GM23338 (cell line): Measurements from ENCODE around the gene CYSTM1. TPM values are rescaled to one million over a fixed set of nuclear protein-coding genes. Genes with fewer than 3 reads are reported as not detected.

ENCODE experiments used
- ATAC-seq: fragments of 200-7000 bp; cut with Tn5 transposase; 3 replicates; pipeline ENCODE4 v1.9.1; 2020
- DNase-seq: peaks from one replicate; pipeline ENCODE4 v3.0.0-alpha.2; 2015; ENCODE audit warnings: low spot score
- H2AFZ ChIP-seq: fragments of 200-600 bp; sonication (generic); 2 replicates; pipeline ENCODE4 v1.8.0; 2016; ENCODE audit warnings: antibody characterized with exemption, mild to moderate bottlenecking, moderate library complexity
- H3F3A ChIP-seq: fragments of 200-600 bp; sonication (generic); replicated peaks from 2 replicates; pipeline ENCODE4 v1.8.0; 2017; ENCODE audit warnings: antibody characterized with exemption, mixed run types, low read depth
- H3K27ac ChIP-seq: fragments of 200-600 bp; sonication (generic); 2 replicates; pipeline ENCODE4 v1.6.1; 2016; ENCODE audit warnings: low read depth
- H3K27me3 ChIP-seq: fragments of 200-600 bp; sonication (generic); 2 replicates; pipeline ENCODE4 v1.8.0; 2016; ENCODE audit warnings: mild to moderate bottlenecking, mixed run types, moderate library complexity; ENCODE audit not compliant: insufficient read depth
- H3K36me3 ChIP-seq: fragments of 200-600 bp; sonication (generic); 2 replicates; pipeline ENCODE4 v1.8.0; 2016; ENCODE audit warnings: mild to moderate bottlenecking; ENCODE audit not compliant: insufficient read depth
- H3K4me1 ChIP-seq: fragments of 200-600 bp; sonication (generic); 2 replicates; pipeline ENCODE4 v1.8.0; 2016; ENCODE audit warnings: mild to moderate bottlenecking, moderate library complexity; ENCODE audit not compliant: insufficient read depth
- H3K4me2 ChIP-seq: fragments of 200-600 bp; sonication (generic); 2 replicates; pipeline ENCODE4 v1.7.1; 2017; ENCODE audit warnings: mixed run types
- H3K4me3 ChIP-seq: fragments of 200-600 bp; sonication (generic); 2 replicates; pipeline ENCODE4 v1.6.1; 2016; ENCODE audit warnings: mixed run types
- H3K79me2 ChIP-seq: fragments of 200-600 bp; sonication (generic); replicated peaks from 2 replicates; pipeline ENCODE4 v1.8.0; 2017; ENCODE audit warnings: mild to moderate bottlenecking; ENCODE audit not compliant: insufficient read depth
- H3K9me2 ChIP-seq: fragments of 200-600 bp; sonication (generic); 2 replicates; pipeline ENCODE4 v1.8.0; 2017; ENCODE audit not compliant: insufficient read depth
- H4K20me1 ChIP-seq: fragments of 200-600 bp; sonication (generic); replicated peaks from 2 replicates; pipeline ENCODE4 v1.8.0; 2017; ENCODE audit warnings: mild to moderate bottlenecking; ENCODE audit not compliant: insufficient read depth
- H3K27ac Mint-ChIP-seq: 2 replicates; pipeline ENCODE4 v1.8.0; 2020; ENCODE audit warnings: inconsistent platforms, mild to moderate bottlenecking, moderate library complexity, mixed read lengths
- H3K27me3 Mint-ChIP-seq: 3 replicates; pipeline ENCODE4 v1.8.0; 2022; ENCODE audit warnings: low read depth, mild to moderate bottlenecking, moderate library complexity, mixed read lengths, inconsistent platforms; ENCODE audit not compliant: insufficient read depth, poor library complexity
- H3K36me3 Mint-ChIP-seq: 3 replicates; pipeline ENCODE4 v1.8.0; 2021; ENCODE audit warnings: low read depth, mild to moderate bottlenecking, inconsistent platforms, moderate library complexity, mixed read lengths
- H3K4me1 Mint-ChIP-seq: 3 replicates; pipeline ENCODE4 v1.8.0; 2020; ENCODE audit warnings: mild to moderate bottlenecking, inconsistent platforms, mixed read lengths
- H3K4me3 Mint-ChIP-seq: 3 replicates; pipeline ENCODE4 v1.8.0; 2021; ENCODE audit warnings: moderate library complexity, mild to moderate bottlenecking, inconsistent platforms, mixed read lengths
- H3K9me3 Mint-ChIP-seq: 3 replicates; pipeline ENCODE4 v1.8.0; 2020; ENCODE audit warnings: moderate library complexity, mild to moderate bottlenecking, inconsistent platforms, mixed read lengths
- CREB1 ChIP-seq: fragments of 250-450 bp; sonication (Bioruptor Pico); IDR thresholded peaks from 2 replicates; pipeline ENCODE4 v1.5.0; 2020; ENCODE audit warnings: low read depth, mild to moderate bottlenecking, moderate library complexity
- EZH2 ChIP-seq: fragments of 200-600 bp; sonication (generic); IDR thresholded peaks from one replicate; pipeline ENCODE4 v1.8.0; 2017; ENCODE audit warnings: antibody characterized with exemption, mild to moderate bottlenecking, low read depth; ENCODE audit not compliant: unreplicated experiment
- NANOG ChIP-seq: IDR thresholded peaks from 2 replicates; pipeline ENCODE4 v1.6.1; 2016; ENCODE audit warnings: antibody characterized with exemption, borderline replicate concordance
- POLR2AphosphoS5 ChIP-seq: IDR thresholded peaks from 2 replicates; pipeline ENCODE4 v1.6.1; 2016; ENCODE audit warnings: antibody characterized with exemption, low read depth
- polyA plus RNA-seq: library from polyadenylated mRNA; unstranded; fragments of >200 nt; fragmentation: Nextera tagmentation; extraction: Ambion mirVana; gene quantifications from 2 replicates; pipeline ENCODE4 v1.2.1, GENCODE V29; 2016
- total RNA-seq: library from RNA; depleted of rRNA; stranded (reverse); fragments of >200 nt; shearing (Covaris generic); gene quantifications from 2 replicates; pipeline ENCODE4 v1.2.3, GENCODE V29; 2014
- TF ChIP-seq, protein P1 (sequence below), 2 experiments: fragments of 200-600 bp in 1 of 2; sonication (generic) in 1 of 2; conservative IDR thresholded peaks; 2 replicates each; pipeline versions ENCODE4 v1.5.1 to v1.6.1; 2016 to 2017; ENCODE audit warnings: antibody characterized with exemption in 2 of 2, low read depth in 2 of 2, mild to moderate bottlenecking in 2 of 2, moderate library complexity in 1 of 2
- TF ChIP-seq, protein P2 (sequence below): IDR thresholded peaks from one replicate; pipeline ENCODE4 v1.6.1; 2018; ENCODE audit warnings: antibody characterized with exemption; ENCODE audit not compliant: unreplicated experiment
- TF ChIP-seq, protein P3 (sequence below): IDR thresholded peaks from 2 replicates; pipeline ENCODE4 v1.6.1; 2016; ENCODE audit warnings: antibody characterized with exemption
- TF ChIP-seq, protein P4 (sequence below): fragments of 250-450 bp; sonication (Bioruptor Pico); IDR thresholded peaks from 2 replicates; pipeline ENCODE4 v1.5.0; 2020; ENCODE audit warnings: mild to moderate bottlenecking, moderate library complexity

Gene CYSTM1
- total and polyA plus RNA-seq, 2 experiments from 2014 or later = 14.4 to 46.0 TPM

DNA sequence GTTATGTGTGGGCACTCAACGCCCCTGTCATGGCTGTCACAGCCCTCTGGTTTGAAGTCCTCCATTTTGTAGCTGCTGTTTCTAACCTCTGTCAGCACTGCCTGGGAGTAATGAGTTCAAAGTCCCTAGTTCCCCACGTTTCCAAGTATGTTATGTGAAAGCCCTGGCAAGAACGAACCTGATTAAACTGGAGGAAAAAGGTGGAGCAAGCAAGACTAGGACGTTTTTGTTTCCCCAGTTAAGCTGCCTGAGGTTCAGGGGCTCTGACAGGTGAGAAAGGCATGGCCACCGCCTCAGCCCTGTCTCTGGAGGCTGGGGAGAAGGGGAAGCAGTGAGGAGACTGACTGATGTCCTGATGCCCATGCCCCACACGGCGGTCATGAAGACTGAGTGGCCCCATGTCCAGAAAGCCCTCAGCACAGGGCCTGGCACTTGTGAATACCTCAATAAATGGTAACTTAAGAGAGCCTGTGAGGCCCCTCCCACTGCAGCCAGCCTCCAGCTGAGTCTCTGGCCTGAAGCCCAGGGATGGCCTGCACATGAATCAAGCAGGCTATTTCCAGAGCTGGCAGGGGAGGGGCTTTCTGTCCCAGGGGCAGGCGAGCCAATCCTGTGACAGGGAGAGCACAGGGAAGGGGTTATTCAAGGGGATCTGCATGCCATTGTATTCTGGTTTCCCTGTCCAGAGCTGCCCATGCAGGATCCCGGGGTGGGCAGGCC is 66.2 kb downstream of the CYSTM1 start:
- no peaks in the 10 kb centered on the region for H3K27me3 ChIP-seq
- H3K9me3 Mint-ChIP-seq = no peaks in the 10 kb centered on the region; the same call in 2 of the 3 replicates
- peaks cover 33% of the 10 kb centered on the region for H3K4me1 Mint-ChIP-seq
- H3K4me3 ChIP-seq = no peak overlapping the region
- no peak overlapping the region for H3K4me3 Mint-ChIP-seq
- H4K20me1 ChIP-seq = peaks cover 7% of the 10 kb centered on the region; the same call in 1 of the 2 replicates
- TF ChIP-seq CREB1 (CRISPR knock-in tag) (no peak), EZH2 (no peak), NANOG (no peak), POLR2AphosphoS5 (no peak)
- TF ChIP-seq, protein P1, sequence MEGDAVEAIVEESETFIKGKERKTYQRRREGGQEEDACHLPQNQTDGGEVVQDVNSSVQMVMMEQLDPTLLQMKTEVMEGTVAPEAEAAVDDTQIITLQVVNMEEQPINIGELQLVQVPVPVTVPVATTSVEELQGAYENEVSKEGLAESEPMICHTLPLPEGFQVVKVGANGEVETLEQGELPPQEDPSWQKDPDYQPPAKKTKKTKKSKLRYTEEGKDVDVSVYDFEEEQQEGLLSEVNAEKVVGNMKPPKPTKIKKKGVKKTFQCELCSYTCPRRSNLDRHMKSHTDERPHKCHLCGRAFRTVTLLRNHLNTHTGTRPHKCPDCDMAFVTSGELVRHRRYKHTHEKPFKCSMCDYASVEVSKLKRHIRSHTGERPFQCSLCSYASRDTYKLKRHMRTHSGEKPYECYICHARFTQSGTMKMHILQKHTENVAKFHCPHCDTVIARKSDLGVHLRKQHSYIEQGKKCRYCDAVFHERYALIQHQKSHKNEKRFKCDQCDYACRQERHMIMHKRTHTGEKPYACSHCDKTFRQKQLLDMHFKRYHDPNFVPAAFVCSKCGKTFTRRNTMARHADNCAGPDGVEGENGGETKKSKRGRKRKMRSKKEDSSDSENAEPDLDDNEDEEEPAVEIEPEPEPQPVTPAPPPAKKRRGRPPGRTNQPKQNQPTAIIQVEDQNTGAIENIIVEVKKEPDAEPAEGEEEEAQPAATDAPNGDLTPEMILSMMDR (conservative IDR thresholded peaks at IDR 0.05; ENCODE audit: low read depth in 2 of 2) = no peak
- TF ChIP-seq, protein P2, sequence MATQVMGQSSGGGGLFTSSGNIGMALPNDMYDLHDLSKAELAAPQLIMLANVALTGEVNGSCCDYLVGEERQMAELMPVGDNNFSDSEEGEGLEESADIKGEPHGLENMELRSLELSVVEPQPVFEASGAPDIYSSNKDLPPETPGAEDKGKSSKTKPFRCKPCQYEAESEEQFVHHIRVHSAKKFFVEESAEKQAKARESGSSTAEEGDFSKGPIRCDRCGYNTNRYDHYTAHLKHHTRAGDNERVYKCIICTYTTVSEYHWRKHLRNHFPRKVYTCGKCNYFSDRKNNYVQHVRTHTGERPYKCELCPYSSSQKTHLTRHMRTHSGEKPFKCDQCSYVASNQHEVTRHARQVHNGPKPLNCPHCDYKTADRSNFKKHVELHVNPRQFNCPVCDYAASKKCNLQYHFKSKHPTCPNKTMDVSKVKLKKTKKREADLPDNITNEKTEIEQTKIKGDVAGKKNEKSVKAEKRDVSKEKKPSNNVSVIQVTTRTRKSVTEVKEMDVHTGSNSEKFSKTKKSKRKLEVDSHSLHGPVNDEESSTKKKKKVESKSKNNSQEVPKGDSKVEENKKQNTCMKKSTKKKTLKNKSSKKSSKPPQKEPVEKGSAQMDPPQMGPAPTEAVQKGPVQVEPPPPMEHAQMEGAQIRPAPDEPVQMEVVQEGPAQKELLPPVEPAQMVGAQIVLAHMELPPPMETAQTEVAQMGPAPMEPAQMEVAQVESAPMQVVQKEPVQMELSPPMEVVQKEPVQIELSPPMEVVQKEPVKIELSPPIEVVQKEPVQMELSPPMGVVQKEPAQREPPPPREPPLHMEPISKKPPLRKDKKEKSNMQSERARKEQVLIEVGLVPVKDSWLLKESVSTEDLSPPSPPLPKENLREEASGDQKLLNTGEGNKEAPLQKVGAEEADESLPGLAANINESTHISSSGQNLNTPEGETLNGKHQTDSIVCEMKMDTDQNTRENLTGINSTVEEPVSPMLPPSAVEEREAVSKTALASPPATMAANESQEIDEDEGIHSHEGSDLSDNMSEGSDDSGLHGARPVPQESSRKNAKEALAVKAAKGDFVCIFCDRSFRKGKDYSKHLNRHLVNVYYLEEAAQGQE = no peak
- TF ChIP-seq, protein P3, sequence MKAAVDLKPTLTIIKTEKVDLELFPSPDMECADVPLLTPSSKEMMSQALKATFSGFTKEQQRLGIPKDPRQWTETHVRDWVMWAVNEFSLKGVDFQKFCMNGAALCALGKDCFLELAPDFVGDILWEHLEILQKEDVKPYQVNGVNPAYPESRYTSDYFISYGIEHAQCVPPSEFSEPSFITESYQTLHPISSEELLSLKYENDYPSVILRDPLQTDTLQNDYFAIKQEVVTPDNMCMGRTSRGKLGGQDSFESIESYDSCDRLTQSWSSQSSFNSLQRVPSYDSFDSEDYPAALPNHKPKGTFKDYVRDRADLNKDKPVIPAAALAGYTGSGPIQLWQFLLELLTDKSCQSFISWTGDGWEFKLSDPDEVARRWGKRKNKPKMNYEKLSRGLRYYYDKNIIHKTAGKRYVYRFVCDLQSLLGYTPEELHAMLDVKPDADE = no peak
- TF ChIP-seq, protein P4, sequence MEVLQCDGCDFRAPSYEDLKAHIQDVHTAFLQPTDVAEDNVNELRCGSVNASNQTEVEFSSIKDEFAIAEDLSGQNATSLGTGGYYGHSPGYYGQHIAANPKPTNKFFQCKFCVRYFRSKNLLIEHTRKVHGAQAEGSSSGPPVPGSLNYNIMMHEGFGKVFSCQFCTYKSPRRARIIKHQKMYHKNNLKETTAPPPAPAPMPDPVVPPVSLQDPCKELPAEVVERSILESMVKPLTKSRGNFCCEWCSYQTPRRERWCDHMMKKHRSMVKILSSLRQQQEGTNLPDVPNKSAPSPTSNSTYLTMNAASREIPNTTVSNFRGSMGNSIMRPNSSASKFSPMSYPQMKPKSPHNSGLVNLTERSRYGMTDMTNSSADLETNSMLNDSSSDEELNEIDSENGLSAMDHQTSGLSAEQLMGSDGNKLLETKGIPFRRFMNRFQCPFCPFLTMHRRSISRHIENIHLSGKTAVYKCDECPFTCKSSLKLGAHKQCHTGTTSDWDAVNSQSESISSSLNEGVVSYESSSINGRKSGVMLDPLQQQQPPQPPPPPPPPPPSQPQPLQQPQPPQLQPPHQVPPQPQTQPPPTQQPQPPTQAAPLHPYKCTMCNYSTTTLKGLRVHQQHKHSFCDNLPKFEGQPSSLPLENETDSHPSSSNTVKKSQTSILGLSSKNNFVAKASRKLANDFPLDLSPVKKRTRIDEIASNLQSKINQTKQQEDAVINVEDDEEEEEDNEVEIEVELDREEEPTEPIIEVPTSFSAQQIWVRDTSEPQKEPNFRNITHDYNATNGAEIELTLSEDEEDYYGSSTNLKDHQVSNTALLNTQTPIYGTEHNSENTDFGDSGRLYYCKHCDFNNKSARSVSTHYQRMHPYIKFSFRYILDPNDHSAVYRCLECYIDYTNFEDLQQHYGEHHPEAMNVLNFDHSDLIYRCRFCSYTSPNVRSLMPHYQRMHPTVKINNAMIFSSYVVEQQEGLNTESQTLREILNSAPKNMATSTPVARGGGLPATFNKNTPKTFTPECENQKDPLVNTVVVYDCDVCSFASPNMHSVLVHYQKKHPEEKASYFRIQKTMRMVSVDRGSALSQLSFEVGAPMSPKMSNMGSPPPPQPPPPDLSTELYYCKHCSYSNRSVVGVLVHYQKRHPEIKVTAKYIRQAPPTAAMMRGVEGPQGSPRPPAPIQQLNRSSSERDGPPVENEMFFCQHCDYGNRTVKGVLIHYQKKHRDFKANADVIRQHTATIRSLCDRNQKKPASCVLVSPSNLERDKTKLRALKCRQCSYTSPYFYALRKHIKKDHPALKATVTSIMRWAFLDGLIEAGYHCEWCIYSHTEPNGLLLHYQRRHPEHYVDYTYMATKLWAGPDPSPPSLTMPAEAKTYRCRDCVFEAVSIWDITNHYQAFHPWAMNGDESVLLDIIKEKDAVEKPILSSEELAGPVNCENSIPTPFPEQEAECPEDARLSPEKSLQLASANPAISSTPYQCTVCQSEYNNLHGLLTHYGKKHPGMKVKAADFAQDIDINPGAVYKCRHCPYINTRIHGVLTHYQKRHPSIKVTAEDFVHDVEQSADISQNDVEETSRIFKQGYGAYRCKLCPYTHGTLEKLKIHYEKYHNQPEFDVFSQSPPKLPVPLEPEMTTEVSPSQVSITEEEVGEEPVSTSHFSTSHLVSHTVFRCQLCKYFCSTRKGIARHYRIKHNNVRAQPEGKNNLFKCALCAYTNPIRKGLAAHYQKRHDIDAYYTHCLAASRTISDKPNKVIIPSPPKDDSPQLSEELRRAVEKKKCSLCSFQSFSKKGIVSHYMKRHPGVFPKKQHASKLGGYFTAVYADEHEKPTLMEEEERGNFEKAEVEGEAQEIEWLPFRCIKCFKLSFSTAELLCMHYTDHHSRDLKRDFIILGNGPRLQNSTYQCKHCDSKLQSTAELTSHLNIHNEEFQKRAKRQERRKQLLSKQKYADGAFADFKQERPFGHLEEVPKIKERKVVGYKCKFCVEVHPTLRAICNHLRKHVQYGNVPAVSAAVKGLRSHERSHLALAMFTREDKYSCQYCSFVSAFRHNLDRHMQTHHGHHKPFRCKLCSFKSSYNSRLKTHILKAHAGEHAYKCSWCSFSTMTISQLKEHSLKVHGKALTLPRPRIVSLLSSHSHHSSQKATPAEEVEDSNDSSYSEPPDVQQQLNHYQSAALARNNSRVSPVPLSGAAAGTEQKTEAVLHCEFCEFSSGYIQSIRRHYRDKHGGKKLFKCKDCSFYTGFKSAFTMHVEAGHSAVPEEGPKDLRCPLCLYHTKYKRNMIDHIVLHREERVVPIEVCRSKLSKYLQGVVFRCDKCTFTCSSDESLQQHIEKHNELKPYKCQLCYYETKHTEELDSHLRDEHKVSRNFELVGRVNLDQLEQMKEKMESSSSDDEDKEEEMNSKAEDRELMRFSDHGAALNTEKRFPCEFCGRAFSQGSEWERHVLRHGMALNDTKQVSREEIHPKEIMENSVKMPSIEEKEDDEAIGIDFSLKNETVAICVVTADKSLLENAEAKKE (CRISPR knock-in tag) = no peak
- DNase-seq = peak; percentile 74
- peaks cover 11% of the 10 kb centered on the region; the same call in 1 of the 2 replicates for H3F3A ChIP-seq
- H2AFZ ChIP-seq = no peak overlapping the region
- H3K27ac Mint-ChIP-seq = peak overlapping the region; percentile 80
- ATAC-seq = peak; percentile 74
- no peak overlapping the region for H3K4me2 ChIP-seq
- H3K36me3 ChIP-seq = no peaks in the 10 kb centered on the region
- no peaks in the 10 kb centered on the region for H3K79me2 ChIP-seq
- H3K9me2 ChIP-seq = no peaks in the 10 kb centered on the region
- peaks cover 28% of the 10 kb centered on the region for H3K27me3 Mint-ChIP-seq
- H3K4me1 ChIP-seq = peaks cover 26% of the 10 kb centered on the region
- H3K36me3 Mint-ChIP-seq = peaks cover 14% of the 10 kb centered on the region; the same call in 2 of the 3 replicates
- no peak overlapping the region for H3K27ac ChIP-seq
